ENCODE measurements around the gene PDPR. TPM values are rescaled to one million over a fixed set of nuclear protein-coding genes. Genes with fewer than 3 reads are reported as not detected.
A peak's percentile ranks its signal among the peaks of the same experiment; 100 is the strongest.
"Not testable (repeated sequence)": the region's sequence is repeated elsewhere in the genome, so short reads cannot be mapped to it uniquely, and the experiment has no call there.

The PDPR gene
- total RNA-seq, 1 experiment from 2014 or later = 28.5 TPM

GRCh38 chr16:70151941-70152509, 37.9 kb downstream of the PDPR start:
- Mint-ChIP-seq H3K9me3 (no peaks in the 10 kb centered on the region), H3K4me3 (no peak overlapping the region), H3K36me3 (peaks cover 46% of the 10 kb centered on the region), H3K27me3 (ENCODE audit: low read depth) (no peaks in the 10 kb centered on the region), H3K27ac (no peak overlapping the region), H3K4me1 (no peaks in the 10 kb centered on the region)
- ChIA-PET POLR2A (no interaction called here), CTCF (interaction anchor here (0.6 kb wide), 1 partner anchor 33 kb away, joined by 3 read pairs; no protein-coding TSS in a partner anchor)
- no peak for DNase-seq (ENCODE audit: low spot score)
- no peak for ATAC-seq
- TF ChIP-seq CTCF (IDR thresholded peaks at IDR 0.05) = no peak
- TF ChIP-seq GABPB1 (CRISPR knock-in tag; IDR thresholded peaks at IDR 0.05) = peak; percentile 14; the same call in 1 of the 2 replicates
- TF ChIP-seq OVOL2 (CRISPR knock-in tag; IDR thresholded peaks at IDR 0.05; ENCODE audit: borderline replicate concordance) = no peak
- no peak for TF ChIP-seq ESRRA (CRISPR knock-in tag; IDR thresholded peaks at IDR 0.05; ENCODE audit: borderline replicate concordance)
- no peak for TF ChIP-seq ATF3 (CRISPR knock-in tag; conservative IDR thresholded peaks at IDR 0.05)
- no peak for TF ChIP-seq ZMAT4 (CRISPR knock-in tag; IDR thresholded peaks at IDR 0.05)

GRCh38 chr16:70152578-70153302, 38.6 kb downstream of the PDPR start:
- ChIA-PET POLR2A (no interaction called here), CTCF (interaction anchor here (0.6 kb wide), 1 partner anchor 33 kb away, joined by 3 read pairs; no protein-coding TSS in a partner anchor)
- ATAC-seq (no peak), DNase-seq (ENCODE audit: low spot score) (no peak)
- Mint-ChIP-seq H3K9me3 (no peaks in the 10 kb centered on the region), H3K4me1 (no peaks in the 10 kb centered on the region), H3K27me3 (ENCODE audit: low read depth) (no peaks in the 10 kb centered on the region), H3K27ac (no peak overlapping the region), H3K4me3 (no peak overlapping the region), H3K36me3 (peaks cover 44% of the 10 kb centered on the region)
- TF ChIP-seq FOXJ3 (CRISPR knock-in tag; IDR thresholded peaks at IDR 0.05; ENCODE audit: borderline replicate concordance) (no peak), GABPB1 (CRISPR knock-in tag; IDR thresholded peaks at IDR 0.05) (peak; percentile 61)

GRCh38 chr16:70154736-70155135, 40.6 kb downstream of the PDPR start:
- H3K4me3 Mint-ChIP-seq; H3K27ac Mint-ChIP-seq; DNase-seq (ENCODE audit: low spot score); ATAC-seq; H3K9me3 Mint-ChIP-seq; H3K27me3 Mint-ChIP-seq (ENCODE audit: low read depth); POLR2A ChIA-PET; H3K4me1 Mint-ChIP-seq: not testable (repeated sequence)
- CTCF ChIA-PET = interaction anchor here (1.0 kb wide), 1 partner anchor 97 kb away, joined by 4 read pairs; no protein-coding TSS in a partner anchor
- H3K36me3 Mint-ChIP-seq = peaks cover 32% of the 10 kb centered on the region

GRCh38 chr16:70156207-70156978, 42.3 kb downstream of the PDPR start:
- H3K36me3 Mint-ChIP-seq = peaks cover 26% of the 10 kb centered on the region
- no peak overlapping the region for H3K27ac Mint-ChIP-seq
- TF ChIP-seq ZMAT4 (CRISPR knock-in tag; IDR thresholded peaks at IDR 0.05) (no peak), SP1 (CRISPR knock-in tag; conservative IDR thresholded peaks at IDR 0.05) (no peak), NR3C1 (CRISPR knock-in tag; conservative IDR thresholded peaks at IDR 0.05; ENCODE audit: low read depth) (no peak), E2F1 (CRISPR knock-in tag; IDR thresholded peaks at IDR 0.05) (no peak), MLX (CRISPR knock-in tag; IDR thresholded peaks at IDR 0.05) (no peak), PRRX2 (CRISPR knock-in tag; IDR thresholded peaks at IDR 0.05) (no peak), MXD4 (CRISPR knock-in tag; IDR thresholded peaks at IDR 0.05; ENCODE audit: borderline replicate concordance) (no peak), IRF1 (CRISPR knock-in tag; IDR thresholded peaks at IDR 0.05) (no peak), CREM (CRISPR knock-in tag; IDR thresholded peaks at IDR 0.05) (no peak), ETV6 (CRISPR knock-in tag; IDR thresholded peaks at IDR 0.05) (no peak), ESRRA (CRISPR knock-in tag; IDR thresholded peaks at IDR 0.05; ENCODE audit: borderline replicate concordance) (no peak), ZNF121 (CRISPR knock-in tag; IDR thresholded peaks at IDR 0.05) (no peak), MYBL2 (CRISPR knock-in tag; IDR thresholded peaks at IDR 0.05) (no peak), ATF2 (CRISPR knock-in tag; IDR thresholded peaks at IDR 0.05; ENCODE audit: borderline replicate concordance, low read depth) (no peak)
- no peak overlapping the region for H3K4me3 Mint-ChIP-seq
- H3K9me3 Mint-ChIP-seq = no peaks in the 10 kb centered on the region
- H3K4me1 Mint-ChIP-seq = no peaks in the 10 kb centered on the region
- ChIA-PET POLR2A (no interaction called here), CTCF (no interaction called here)
- DNase-seq (ENCODE audit: low spot score) = no peak
- no peaks in the 10 kb centered on the region for H3K27me3 Mint-ChIP-seq (ENCODE audit: low read depth)
- ATAC-seq = no peak
